Gastroesophageal sphincter (tissue), 2 donors: ENCODE data around the gene RESP18.

ENCODE experiments used
- POLR2A ChIP-seq, 2 donors: fragments of 450-650 bp; IDR thresholded peaks; one replicate each; pipeline ENCODE4 v1.6.1; 2017; ENCODE audit warnings: antibody characterized with exemption in 2 of 2, mild to moderate bottlenecking in 2 of 2, moderate library complexity in 1 of 2
- POLR2AphosphoS5 ChIP-seq: sonication (generic); formaldehyde crosslinking; IDR thresholded peaks from one replicate; pipeline ENCODE4 v1.6.1; 2017; ENCODE audit warnings: antibody characterized with exemption

DNA sequence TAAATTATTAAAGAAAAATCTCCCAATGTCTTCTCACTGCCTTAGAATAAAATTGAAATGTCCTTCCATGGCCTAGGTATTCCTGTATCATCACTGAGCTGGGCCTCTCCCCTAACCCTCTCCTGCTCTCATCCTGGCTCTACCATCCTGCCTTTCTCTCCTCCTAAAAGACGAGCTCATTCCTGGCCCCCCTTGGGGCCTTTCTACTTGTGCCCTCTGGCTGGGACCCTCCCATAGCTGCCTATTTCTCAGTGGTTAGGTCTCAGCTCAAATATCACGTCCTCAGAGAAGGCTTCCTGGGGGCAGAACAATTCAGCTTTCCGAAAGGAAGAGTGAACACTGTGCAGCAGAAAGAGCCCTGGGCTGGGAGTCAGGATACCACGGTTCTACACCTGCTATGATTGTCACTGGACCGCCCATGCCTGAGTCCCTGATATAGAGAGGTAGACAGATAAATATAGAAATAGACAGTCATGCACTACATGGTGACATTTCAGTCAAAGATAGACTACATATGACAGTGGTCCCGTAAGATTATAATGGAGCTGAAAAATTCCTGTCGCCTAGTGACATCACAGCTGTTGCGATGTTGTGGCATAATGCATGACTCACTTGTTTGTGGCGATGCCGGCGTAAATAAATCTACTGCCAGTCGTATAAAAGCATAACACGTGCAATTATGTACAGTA, 45.8 kb upstream of the RESP18 start:
- no peak for TF ChIP-seq POLR2A (IDR thresholded peaks at IDR 0.05)
- TF ChIP-seq POLR2AphosphoS5: no peak
